Endothelial cell of umbilical vein (primary cell): ENCODE results near the gene GAL3ST1.

Source experiments
- FOS ChIP-seq: IDR thresholded peaks from 2 replicates; pipeline ENCODE4 v1.6.1; 2011; ENCODE audit warnings: mild to moderate bottlenecking, low read length, moderate library complexity, borderline replicate concordance; ENCODE audit not compliant: insufficient read depth
- JUN ChIP-seq: IDR thresholded peaks from 2 replicates; pipeline ENCODE4 v1.6.1; 2011; ENCODE audit warnings: borderline replicate concordance, low read depth; ENCODE audit not compliant: insufficient read length, insufficient read depth
- TF ChIP-seq, protein P1 (sequence below), 2 donors: IDR thresholded peaks; 1 replicate in 1 of 2; 2 replicates in 1 of 2; pipeline ENCODE4 v1.5.1; 2011; ENCODE audit warnings: low read length in 2 of 2, mild to moderate bottlenecking in 2 of 2, moderate library complexity in 2 of 2, control low read depth in 1 of 2, inconsistent platforms in 1 of 2, low read depth in 1 of 2; ENCODE audit not compliant: insufficient read depth in 1 of 2; ENCODE audit errors: extremely low read depth in 1 of 2

DNA sequence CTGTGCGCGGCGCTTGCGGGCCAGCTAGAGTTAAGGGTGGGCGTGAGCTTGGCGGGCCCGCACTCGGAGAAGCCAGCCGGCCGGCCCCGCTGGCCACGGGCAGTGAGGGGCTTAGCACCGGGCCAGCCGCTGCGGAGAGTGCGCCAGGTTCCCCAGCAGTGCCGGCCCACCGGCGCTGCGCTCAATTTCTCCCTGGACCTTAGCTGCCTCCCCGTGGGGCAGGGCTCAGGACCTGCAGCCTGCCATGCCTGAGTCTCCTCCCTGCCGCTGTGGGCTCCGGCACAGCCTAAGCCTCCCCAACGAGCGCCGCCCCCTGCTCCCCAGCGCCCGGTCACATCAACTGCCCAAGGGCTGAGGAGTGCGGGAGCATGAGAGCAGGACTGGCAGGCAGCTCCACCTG, 22.4 kb upstream of the GAL3ST1 start:
- TF ChIP-seq, protein P1, sequence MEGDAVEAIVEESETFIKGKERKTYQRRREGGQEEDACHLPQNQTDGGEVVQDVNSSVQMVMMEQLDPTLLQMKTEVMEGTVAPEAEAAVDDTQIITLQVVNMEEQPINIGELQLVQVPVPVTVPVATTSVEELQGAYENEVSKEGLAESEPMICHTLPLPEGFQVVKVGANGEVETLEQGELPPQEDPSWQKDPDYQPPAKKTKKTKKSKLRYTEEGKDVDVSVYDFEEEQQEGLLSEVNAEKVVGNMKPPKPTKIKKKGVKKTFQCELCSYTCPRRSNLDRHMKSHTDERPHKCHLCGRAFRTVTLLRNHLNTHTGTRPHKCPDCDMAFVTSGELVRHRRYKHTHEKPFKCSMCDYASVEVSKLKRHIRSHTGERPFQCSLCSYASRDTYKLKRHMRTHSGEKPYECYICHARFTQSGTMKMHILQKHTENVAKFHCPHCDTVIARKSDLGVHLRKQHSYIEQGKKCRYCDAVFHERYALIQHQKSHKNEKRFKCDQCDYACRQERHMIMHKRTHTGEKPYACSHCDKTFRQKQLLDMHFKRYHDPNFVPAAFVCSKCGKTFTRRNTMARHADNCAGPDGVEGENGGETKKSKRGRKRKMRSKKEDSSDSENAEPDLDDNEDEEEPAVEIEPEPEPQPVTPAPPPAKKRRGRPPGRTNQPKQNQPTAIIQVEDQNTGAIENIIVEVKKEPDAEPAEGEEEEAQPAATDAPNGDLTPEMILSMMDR (IDR thresholded peaks at IDR 0.05; ENCODE audit: extremely low read depth in 1 of 2, insufficient read depth in 1 of 2, low read depth in 1 of 2, low read length in 2 of 2), result no peak
- no peak for TF ChIP-seq JUN
- no peak for TF ChIP-seq FOS
